Mesendoderm (in vitro differentiated cells): Measurements from ENCODE around the gene VSTM1.
"Not testable (repeated sequence)": the region's sequence is repeated elsewhere in the genome, so short reads cannot be mapped to it uniquely, and the experiment has no call there.

Experiments used
- DNase-seq: peaks from one replicate; pipeline ENCODE4 v3.0.0; 2013
- H2AK5ac ChIP-seq: 2 replicates; pipeline ENCODE4 v1.6.1; 2013; ENCODE audit warnings: low read length, inconsistent platforms
- H2BK120ac ChIP-seq: 2 replicates; pipeline ENCODE4 v1.6.1; 2013; ENCODE audit warnings: low read depth, mild to moderate bottlenecking, low read length, moderate library complexity, mixed read lengths
- H2BK15ac ChIP-seq: replicated peaks from 2 replicates; pipeline ENCODE4 v1.6.1; 2013; ENCODE audit warnings: low read depth, mild to moderate bottlenecking, moderate library complexity
- H2BK5ac ChIP-seq: 2 replicates; pipeline ENCODE4 v1.6.1; 2013; ENCODE audit warnings: low read length, inconsistent platforms
- H3K18ac ChIP-seq: 2 replicates; pipeline ENCODE4 v1.6.1; 2013; ENCODE audit warnings: mild to moderate bottlenecking, low read length, mixed read lengths
- H3K23ac ChIP-seq: one replicate; pipeline ENCODE4 v1.6.1; 2013; ENCODE audit warnings: low read length
- H3K27ac ChIP-seq: 2 replicates; pipeline ENCODE4 v1.5.1; 2013; ENCODE audit warnings: low read depth, mild to moderate bottlenecking, inconsistent platforms, low read length, moderate library complexity
- H3K27me3 ChIP-seq: 2 replicates; pipeline ENCODE4 v1.6.1; 2013; ENCODE audit warnings: low read length, control low read depth, mild to moderate bottlenecking, inconsistent platforms; ENCODE audit not compliant: insufficient read depth, poor library complexity
- H3K36me3 ChIP-seq: 2 replicates; pipeline ENCODE4 v1.6.1; 2013; ENCODE audit warnings: low read length, inconsistent platforms; ENCODE audit not compliant: control insufficient read depth, insufficient read depth
- H3K4ac ChIP-seq: one replicate; pipeline ENCODE4 v1.6.1; 2013; ENCODE audit warnings: low read depth, mild to moderate bottlenecking, low read length, moderate library complexity
- H3K4me1 ChIP-seq: 2 replicates; pipeline ENCODE4 v1.6.1; 2013; ENCODE audit warnings: low read depth, low read length, inconsistent platforms; ENCODE audit not compliant: control insufficient read depth
- H3K4me2 ChIP-seq: 2 replicates; pipeline ENCODE4 v1.6.1; 2013; ENCODE audit warnings: low read length
- H3K4me3 ChIP-seq: 2 replicates; pipeline ENCODE4 v1.5.1; 2013; ENCODE audit warnings: mild to moderate bottlenecking, low read length
- H3K56ac ChIP-seq: one replicate; pipeline ENCODE4 v1.6.1; 2013; ENCODE audit warnings: low read length
- H3K79me1 ChIP-seq: 2 replicates; pipeline ENCODE4 v1.6.1; 2013; ENCODE audit warnings: low read length, inconsistent platforms
- H3K79me2 ChIP-seq: 2 replicates; pipeline ENCODE4 v1.6.1; 2013; ENCODE audit warnings: mild to moderate bottlenecking, low read length; ENCODE audit not compliant: control insufficient read depth, insufficient read depth
- H3K9ac ChIP-seq: 2 replicates; pipeline ENCODE4 v1.6.1; 2013; ENCODE audit warnings: low read length, inconsistent platforms
- H4K5ac ChIP-seq: one replicate; pipeline ENCODE4 v1.6.1; 2013; ENCODE audit warnings: low read length
- H4K8ac ChIP-seq: one replicate; pipeline ENCODE4 v1.6.1; 2013; ENCODE audit warnings: low read depth, mild to moderate bottlenecking, control low read depth, low read length, moderate library complexity
- WGBS: extraction: QIAGEN DNeasy Blood & Tissue Kit; methylation state at CpG from one replicate; pipeline ENCODE4 v1.1.7; 2013; ENCODE audit warnings: low lambda C conversion rate, missing lambda C conversion rate; ENCODE audit not compliant: insufficient coverage; ENCODE audit errors: extremely low coverage; 5-methylcytosine and 5-hydroxymethylcytosine counted together

The VSTM1 gene

GRCh38 chr19:54105796-54106195 is 42.1 kb upstream of the VSTM1 start:
- H3K79me2 ChIP-seq: peaks cover 7% of the 10 kb centered on the region
- H2BK15ac ChIP-seq: no peak overlapping the region
- no peak overlapping the region for H3K56ac ChIP-seq
- peaks cover 1% of the 10 kb centered on the region for H3K36me3 ChIP-seq
- no CpG with 5 or more reads among the region's 10 CpGs for WGBS
- H3K4me2 ChIP-seq: no peak overlapping the region
- H3K79me1 ChIP-seq: peaks cover 3% of the 10 kb centered on the region
- H2BK5ac ChIP-seq: no peak overlapping the region
- H4K8ac ChIP-seq: no peak overlapping the region
- no peak overlapping the region for H3K4me3 ChIP-seq
- H4K5ac ChIP-seq: no peak overlapping the region
- no peak overlapping the region for H3K27ac ChIP-seq
- no peak overlapping the region for H3K23ac ChIP-seq
- no peak overlapping the region for H2BK120ac ChIP-seq
- H3K18ac ChIP-seq: no peak overlapping the region
- H3K9ac ChIP-seq: no peak overlapping the region
- H3K4ac ChIP-seq: no peak overlapping the region
- H3K4me1 ChIP-seq: no peaks in the 10 kb centered on the region
- H2AK5ac ChIP-seq: no peak overlapping the region
- DNase-seq: no peak
- no peaks in the 10 kb centered on the region for H3K27me3 ChIP-seq

DNA sequence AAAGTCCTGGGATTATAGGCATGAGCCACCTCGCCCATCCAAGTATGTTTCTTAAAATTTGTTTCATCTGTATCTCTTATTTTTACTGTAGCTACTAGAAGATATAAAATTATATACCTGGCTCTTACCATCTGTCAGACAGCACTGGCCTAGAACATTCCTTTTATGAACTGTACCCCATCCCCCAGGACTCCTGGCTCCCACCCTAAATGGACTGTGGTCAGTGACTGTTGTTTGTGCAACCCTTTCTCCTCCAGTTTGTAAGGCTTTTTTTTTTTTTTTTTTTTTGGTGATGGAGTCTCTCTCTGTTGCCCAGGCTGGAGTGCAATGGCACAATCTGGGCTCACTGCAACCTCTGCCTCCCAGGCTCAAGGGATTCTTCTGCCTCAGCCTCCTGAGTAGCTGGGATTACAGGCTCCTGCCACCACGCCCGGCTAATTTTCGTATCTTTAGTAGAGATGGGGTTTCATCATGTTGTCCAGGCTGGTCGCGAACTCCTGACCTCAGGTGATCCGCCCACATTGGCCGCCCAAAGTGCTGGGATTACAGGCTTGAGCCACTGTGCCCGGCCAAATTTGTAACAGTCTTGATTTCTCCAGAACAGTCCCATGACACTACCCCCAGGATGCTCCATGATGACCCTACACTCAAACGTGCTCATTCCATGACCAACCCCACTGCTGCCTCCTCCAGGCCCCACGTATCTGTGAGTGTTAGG is 41.5 kb upstream of the VSTM1 start:
- no peak overlapping the region for H2BK15ac ChIP-seq
- H4K5ac ChIP-seq: no peak overlapping the region
- H3K27ac ChIP-seq: no peak overlapping the region
- peaks cover under 1% of the 10 kb centered on the region for H3K36me3 ChIP-seq
- H3K79me2 ChIP-seq: peaks cover 7% of the 10 kb centered on the region
- H3K23ac ChIP-seq: no peak overlapping the region
- no peaks in the 10 kb centered on the region for H3K27me3 ChIP-seq
- H2BK120ac ChIP-seq: no peak overlapping the region
- no peaks in the 10 kb centered on the region for H3K4me1 ChIP-seq
- H3K79me1 ChIP-seq: peaks cover 3% of the 10 kb centered on the region
- no peak overlapping the region for H2BK5ac ChIP-seq
- DNase-seq: no peak
- no peak overlapping the region for H4K8ac ChIP-seq
- no peak overlapping the region for H3K56ac ChIP-seq
- no peak overlapping the region for H3K4me2 ChIP-seq
- no CpG with 5 or more reads among the region's 11 CpGs for WGBS
- H3K9ac ChIP-seq: no peak overlapping the region
- no peak overlapping the region for H3K4ac ChIP-seq
- H3K18ac ChIP-seq: no peak overlapping the region
- H2AK5ac ChIP-seq: no peak overlapping the region
- H3K4me3 ChIP-seq: no peak overlapping the region

DNA sequence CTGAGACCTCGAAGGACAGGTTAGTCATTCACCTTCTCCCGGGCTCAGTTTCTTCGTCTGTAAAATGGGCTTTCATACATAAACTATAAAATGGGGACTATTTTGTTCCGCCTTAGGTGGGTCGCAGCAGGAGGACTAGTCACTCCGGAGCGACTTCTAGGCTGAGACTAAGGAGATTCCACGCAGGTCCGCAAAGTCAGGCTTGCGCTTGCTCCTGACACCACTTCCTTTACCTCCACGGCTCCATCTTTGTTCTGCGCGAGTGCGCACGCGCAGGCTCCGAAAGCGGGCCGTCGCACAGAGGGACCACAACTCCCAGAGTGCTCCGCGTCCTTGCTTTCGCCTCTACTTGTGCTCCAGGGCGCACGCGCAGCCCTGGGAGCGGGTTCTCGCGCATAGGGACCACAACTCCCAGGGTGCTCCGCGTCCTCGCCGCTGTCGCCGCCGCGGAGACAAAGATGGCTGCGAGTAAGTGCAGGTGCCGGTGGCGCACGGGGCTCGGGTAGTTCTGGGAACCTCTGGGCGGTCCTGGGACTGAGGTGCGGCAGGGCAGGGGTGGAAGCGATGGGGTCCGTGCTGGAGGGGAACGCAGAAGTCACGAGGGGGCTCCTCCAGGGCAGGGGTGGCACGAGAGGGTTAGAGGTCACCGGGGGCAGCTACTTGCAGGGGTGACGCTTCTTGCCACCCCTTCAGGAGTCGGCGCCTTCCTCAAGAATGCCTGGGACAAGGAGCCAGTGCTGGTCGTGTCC is 38.9 kb upstream of the VSTM1 start, which contains the start of gene NDUFA3:
NDUFA3 (plus strand) TSS at position 435 of the 749 bp plus-strand sequence; CDS start at position 459, 24 bp downstream.
- H3K4me2 ChIP-seq: peak within 1 kb of the TSS; percentile 76
- peak; percentile 99 for DNase-seq
- no peak within 1 kb of the TSS for H3K23ac ChIP-seq
- H3K9ac ChIP-seq: peak within 1 kb of the TSS; percentile 79
- no peak within 1 kb of the TSS for H3K4ac ChIP-seq
- no peak within 1 kb of the TSS for H2BK120ac ChIP-seq
- peak within 1 kb of the TSS; percentile 83 for H3K56ac ChIP-seq
- no peak within 1 kb of the TSS for H3K18ac ChIP-seq
- H3K4me3 ChIP-seq: peak within 1 kb of the TSS; percentile 70
- no peak within 1 kb of the TSS for H2BK5ac ChIP-seq
- no peaks in the 10 kb centered on the region for H3K4me1 ChIP-seq
- H3K36me3 ChIP-seq: no peaks in the 10 kb centered on the region
- H3K79me2 ChIP-seq: peaks cover 7% of the 10 kb centered on the region
- no peak within 1 kb of the TSS for H2BK15ac ChIP-seq
- no peak within 1 kb of the TSS for H4K5ac ChIP-seq
- WGBS: no CpG with 5 or more reads among the region's 54 CpGs
- H3K27me3 ChIP-seq: no peaks in the 10 kb centered on the region
- no peak within 1 kb of the TSS for H2AK5ac ChIP-seq
- no peak within 1 kb of the TSS for H4K8ac ChIP-seq
- H3K27ac ChIP-seq: no peak within 1 kb of the TSS
- peaks cover 3% of the 10 kb centered on the region for H3K79me1 ChIP-seq

DNA sequence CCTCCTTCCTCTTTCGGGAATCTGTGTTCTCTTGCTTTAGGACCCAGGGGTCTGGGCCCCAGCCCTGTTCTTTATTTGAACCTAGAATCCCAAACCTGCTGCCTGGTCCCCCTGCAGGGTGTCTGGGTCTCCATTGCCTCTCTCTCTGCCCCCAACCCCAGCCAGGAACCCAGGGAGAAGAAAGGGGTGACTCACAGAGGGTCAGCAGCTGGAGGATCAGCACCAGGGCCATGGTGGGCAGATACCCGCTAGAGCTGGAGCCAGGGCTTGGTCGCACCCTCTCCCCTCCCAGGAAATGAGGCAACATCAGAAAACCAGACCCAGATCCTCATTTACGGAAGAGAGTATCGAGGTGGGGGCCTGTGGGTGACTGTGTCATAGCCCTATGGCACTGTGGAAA is 36.9 kb upstream of the VSTM1 start, which contains the start of gene OSCAR:
OSCAR (minus strand) TSS at position 243 of the 400 bp plus-strand sequence; CDS start at position 232, 11 bp downstream.
- no peak within 1 kb of the TSS for H2BK5ac ChIP-seq
- no CpG with 5 or more reads among the region's 5 CpGs for WGBS
- DNase-seq: no peak

GRCh38 chr19:54099903-54100255 is 36.2 kb upstream of the VSTM1 start:
- H2BK120ac ChIP-seq, H2AK5ac ChIP-seq, H3K27me3 ChIP-seq, H3K9ac ChIP-seq, H3K4ac ChIP-seq, H3K79me1 ChIP-seq, DNase-seq, H3K4me2 ChIP-seq, H3K36me3 ChIP-seq, H3K27ac ChIP-seq, H3K23ac ChIP-seq, H4K5ac ChIP-seq, H3K56ac ChIP-seq, H3K4me3 ChIP-seq, H4K8ac ChIP-seq, H3K4me1 ChIP-seq, H2BK5ac ChIP-seq, H3K18ac ChIP-seq, H2BK15ac ChIP-seq, H3K79me2 ChIP-seq: not testable (repeated sequence)
- no CpG with 5 or more reads among the region's 9 CpGs for WGBS

More for the DNA sequence above, 36.9 kb upstream of the VSTM1 start, which contains the start of gene OSCAR:
- Histone ChIP-seq H3K23ac (no peak within 1 kb of the TSS), H3K4me1 (no peaks in the 10 kb centered on the region), H2BK15ac (no peak within 1 kb of the TSS), H3K9ac (no peak within 1 kb of the TSS), H3K4me3 (no peak within 1 kb of the TSS), H3K79me1 (peaks cover under 1% of the 10 kb centered on the region), H2BK120ac (no peak within 1 kb of the TSS), H3K4ac (no peak within 1 kb of the TSS), H3K4me2 (no peak within 1 kb of the TSS), H3K27me3 (no peaks in the 10 kb centered on the region), H3K56ac (peak within 1 kb of the TSS; percentile 7), H4K5ac (no peak within 1 kb of the TSS), H3K27ac (no peak within 1 kb of the TSS), H2AK5ac (no peak within 1 kb of the TSS), H4K8ac (no peak within 1 kb of the TSS), H3K79me2 (peaks cover 7% of the 10 kb centered on the region), H3K36me3 (no peaks in the 10 kb centered on the region), H3K18ac (no peak within 1 kb of the TSS)
